Endothelial cell of umbilical vein (primary cell): ENCODE measurements around the gene LRCH3.

Experiments
- EZH2 ChIP-seq: IDR thresholded peaks from 2 replicates; pipeline ENCODE4 v1.6.1; 2012; ENCODE audit warnings: borderline replicate concordance, low read depth, mild to moderate bottlenecking, moderate library complexity, low read length, inconsistent platforms; ENCODE audit not compliant: severe bottlenecking
- FOS ChIP-seq: IDR thresholded peaks from 2 replicates; pipeline ENCODE4 v1.6.1; 2011; ENCODE audit warnings: mild to moderate bottlenecking, low read length, moderate library complexity, borderline replicate concordance; ENCODE audit not compliant: insufficient read depth
- POLR2A ChIP-seq: IDR thresholded peaks from 2 replicates; pipeline ENCODE4 v1.6.1; 2012; ENCODE audit warnings: low read depth, mild to moderate bottlenecking, control low read depth, low read length
- POLR2AphosphoS5 ChIP-seq: IDR thresholded peaks from 2 replicates; pipeline ENCODE4 v1.6.1; 2012; ENCODE audit warnings: low read depth, mild to moderate bottlenecking, control low read depth, low read length, moderate library complexity; ENCODE audit not compliant: insufficient read depth
- TF ChIP-seq, protein P1 (sequence below), 2 donors: IDR thresholded peaks; 1 replicate in 1 of 2; 2 replicates in 1 of 2; pipeline ENCODE4 v1.5.1; 2011; ENCODE audit warnings: low read length in 2 of 2, mild to moderate bottlenecking in 2 of 2, moderate library complexity in 2 of 2, control low read depth in 1 of 2, inconsistent platforms in 1 of 2, low read depth in 1 of 2; ENCODE audit not compliant: insufficient read depth in 1 of 2; ENCODE audit errors: extremely low read depth in 1 of 2

DNA sequence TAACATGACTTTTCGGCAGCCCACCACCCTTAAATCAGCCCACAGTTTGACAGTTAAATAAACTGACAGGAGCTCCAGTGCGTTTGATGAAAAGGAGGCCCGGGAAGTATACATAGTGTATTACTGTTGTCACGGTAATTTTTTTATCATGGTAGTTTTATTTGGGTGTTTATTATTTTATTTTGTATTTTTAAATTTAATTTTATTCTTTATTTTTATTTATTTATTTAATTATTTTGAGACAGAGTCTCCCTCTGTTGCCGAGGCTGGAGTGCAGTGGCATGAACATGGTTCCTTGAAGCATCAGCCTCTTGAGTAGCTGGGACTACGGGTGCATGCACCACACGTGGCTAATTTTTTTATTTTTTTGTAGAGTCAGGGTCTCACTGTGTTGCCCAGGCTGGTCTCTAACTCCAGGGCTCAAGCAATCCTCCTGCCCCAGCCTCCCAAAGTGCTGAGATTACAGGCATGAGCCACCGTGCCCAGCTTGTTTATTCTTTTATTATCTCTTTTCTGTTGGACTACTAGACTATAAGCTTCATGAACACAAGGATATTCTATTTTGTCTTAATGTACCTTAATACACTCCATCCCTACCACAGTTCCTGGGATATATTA lies 65.3 kb downstream of the LRCH3 start:
- TF ChIP-seq POLR2AphosphoS5 (no peak), EZH2 (no peak), POLR2A (no peak), FOS (no peak)
- TF ChIP-seq, protein P1, sequence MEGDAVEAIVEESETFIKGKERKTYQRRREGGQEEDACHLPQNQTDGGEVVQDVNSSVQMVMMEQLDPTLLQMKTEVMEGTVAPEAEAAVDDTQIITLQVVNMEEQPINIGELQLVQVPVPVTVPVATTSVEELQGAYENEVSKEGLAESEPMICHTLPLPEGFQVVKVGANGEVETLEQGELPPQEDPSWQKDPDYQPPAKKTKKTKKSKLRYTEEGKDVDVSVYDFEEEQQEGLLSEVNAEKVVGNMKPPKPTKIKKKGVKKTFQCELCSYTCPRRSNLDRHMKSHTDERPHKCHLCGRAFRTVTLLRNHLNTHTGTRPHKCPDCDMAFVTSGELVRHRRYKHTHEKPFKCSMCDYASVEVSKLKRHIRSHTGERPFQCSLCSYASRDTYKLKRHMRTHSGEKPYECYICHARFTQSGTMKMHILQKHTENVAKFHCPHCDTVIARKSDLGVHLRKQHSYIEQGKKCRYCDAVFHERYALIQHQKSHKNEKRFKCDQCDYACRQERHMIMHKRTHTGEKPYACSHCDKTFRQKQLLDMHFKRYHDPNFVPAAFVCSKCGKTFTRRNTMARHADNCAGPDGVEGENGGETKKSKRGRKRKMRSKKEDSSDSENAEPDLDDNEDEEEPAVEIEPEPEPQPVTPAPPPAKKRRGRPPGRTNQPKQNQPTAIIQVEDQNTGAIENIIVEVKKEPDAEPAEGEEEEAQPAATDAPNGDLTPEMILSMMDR (IDR thresholded peaks at IDR 0.05; ENCODE audit: extremely low read depth in 1 of 2, insufficient read depth in 1 of 2, low read depth in 1 of 2, low read length in 2 of 2): no peak
